K562 (cell line): ENCODE results near the gene RERGL. TPM values are rescaled to one million over a fixed set of nuclear protein-coding genes. Genes with fewer than 3 reads are reported as not detected.

Experiments
- CXXC5 ChIP-seq: fragments of 250-450 bp; sonication (Bioruptor Pico); IDR thresholded peaks from 2 replicates; pipeline ENCODE4 v1.8.0; 2022; ENCODE audit warnings: inconsistent platforms, mild to moderate bottlenecking, moderate library complexity
- GATAD2A ChIP-seq: fragments of 450-650 bp; IDR thresholded peaks from 2 replicates; pipeline ENCODE4 v1.6.1; 2017
- HDGF ChIP-seq: fragments of 450-650 bp; IDR thresholded peaks from 2 replicates; pipeline ENCODE4 v1.6.1; 2016
- HMG20B ChIP-seq: fragments of 250-450 bp; sonication (Bioruptor Pico); IDR thresholded peaks from 2 replicates; pipeline ENCODE4 v1.5.0; 2021; ENCODE audit warnings: mild to moderate bottlenecking
- TFAM ChIP-seq: fragments of 250-450 bp; sonication (Bioruptor Pico); conservative IDR thresholded peaks from 2 replicates; pipeline ENCODE4 v1.5.0; 2021; ENCODE audit warnings: mild to moderate bottlenecking, moderate library complexity
- ZBTB7A ChIP-seq: IDR thresholded peaks from 2 replicates; pipeline ENCODE4 v1.6.1; 2011; ENCODE audit warnings: low read depth, mild to moderate bottlenecking, low read length, moderate library complexity, borderline replicate concordance; ENCODE audit not compliant: control insufficient read depth
- ZNF121 ChIP-seq: sonication (generic); formaldehyde crosslinking; conservative IDR thresholded peaks from 2 replicates; pipeline ENCODE4 v1.8.0; 2022; ENCODE audit warnings: missing genetic modification reagents
- polyA plus RNA-seq, 8 experiments: library from polyadenylated mRNA; depleted of rRNA in 4 of 8; stranded (reverse) in 5 of 8; unstranded in 3 of 8; fragments of >200 nt; fragmentation: Nextera tagmentation in 2 of 8; fragmentation: Illumina TruSeq in 1 of 8; extraction: Ambion mirVana in 2 of 8; extraction: Trizol in 1 of 8; gene quantifications; 2 replicates each; pipeline versions ENCODE4 v1.2.1 to v1.2.3, GENCODE V29; 2011 to 2014; ENCODE audit warnings: inconsistent platforms in 1 of 8, missing spikeins in 1 of 8
- total RNA-seq, 7 experiments: library from RNA; depleted of rRNA in 6 of 7; stranded (reverse); fragments of >200 nt in 6 of 7; fragmentation: Illumina TruSeq in 2 of 7; extraction: Trizol in 2 of 7; gene quantifications; 2 replicates each; pipeline versions ENCODE4 v1.2.1 to v1.2.3, GENCODE V29; 2011 to 2021; ENCODE audit warnings: low replicate concordance in 1 of 7
- TF ChIP-seq, protein P1 (sequence below): sonication (generic); formaldehyde crosslinking; IDR thresholded peaks from 2 replicates; pipeline ENCODE4 v1.8.0; 2023; ENCODE audit warnings: missing genetic modification reagents, mild to moderate bottlenecking, borderline replicate concordance
- TF ChIP-seq, protein P2 (sequence below): fragments of 450-650 bp; IDR thresholded peaks from 2 replicates; pipeline ENCODE4 v1.6.1; 2016; ENCODE audit warnings: borderline replicate concordance
- TF ChIP-seq, protein P3 (sequence below): fragments of 200-400 bp; formaldehyde crosslinking; IDR thresholded peaks from 2 replicates; pipeline ENCODE4 v1.6.1; 2017; ENCODE audit warnings: mild to moderate bottlenecking, low read depth, low read length, moderate library complexity

RERGL gene
- total and polyA plus RNA-seq, 9 of the 15 experiments (the other 6 are each of a cell fraction or from before 2014, with no cell fraction given): 0.11 TPM; not detected in 8

DNA sequence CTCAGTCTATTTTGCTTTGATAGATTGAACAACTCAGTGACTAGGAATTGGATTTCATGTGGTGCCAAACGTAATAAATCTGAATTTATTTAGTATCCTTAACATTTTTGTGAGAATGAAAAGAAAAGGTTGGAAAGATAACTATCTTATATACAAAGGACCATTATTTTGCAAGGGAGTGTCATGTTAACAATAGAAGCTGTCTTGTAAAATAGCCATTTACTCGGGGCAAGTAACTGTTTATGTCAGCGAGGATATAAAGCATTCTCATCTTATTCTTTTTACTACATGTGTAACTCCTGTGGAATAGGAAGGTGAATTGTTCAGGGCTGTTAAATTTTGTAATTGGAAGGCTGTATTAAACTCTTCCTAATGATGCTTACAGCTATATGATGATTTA lies 5.9 kb downstream of the RERGL start (continued):
- TF ChIP-seq, protein P1, sequence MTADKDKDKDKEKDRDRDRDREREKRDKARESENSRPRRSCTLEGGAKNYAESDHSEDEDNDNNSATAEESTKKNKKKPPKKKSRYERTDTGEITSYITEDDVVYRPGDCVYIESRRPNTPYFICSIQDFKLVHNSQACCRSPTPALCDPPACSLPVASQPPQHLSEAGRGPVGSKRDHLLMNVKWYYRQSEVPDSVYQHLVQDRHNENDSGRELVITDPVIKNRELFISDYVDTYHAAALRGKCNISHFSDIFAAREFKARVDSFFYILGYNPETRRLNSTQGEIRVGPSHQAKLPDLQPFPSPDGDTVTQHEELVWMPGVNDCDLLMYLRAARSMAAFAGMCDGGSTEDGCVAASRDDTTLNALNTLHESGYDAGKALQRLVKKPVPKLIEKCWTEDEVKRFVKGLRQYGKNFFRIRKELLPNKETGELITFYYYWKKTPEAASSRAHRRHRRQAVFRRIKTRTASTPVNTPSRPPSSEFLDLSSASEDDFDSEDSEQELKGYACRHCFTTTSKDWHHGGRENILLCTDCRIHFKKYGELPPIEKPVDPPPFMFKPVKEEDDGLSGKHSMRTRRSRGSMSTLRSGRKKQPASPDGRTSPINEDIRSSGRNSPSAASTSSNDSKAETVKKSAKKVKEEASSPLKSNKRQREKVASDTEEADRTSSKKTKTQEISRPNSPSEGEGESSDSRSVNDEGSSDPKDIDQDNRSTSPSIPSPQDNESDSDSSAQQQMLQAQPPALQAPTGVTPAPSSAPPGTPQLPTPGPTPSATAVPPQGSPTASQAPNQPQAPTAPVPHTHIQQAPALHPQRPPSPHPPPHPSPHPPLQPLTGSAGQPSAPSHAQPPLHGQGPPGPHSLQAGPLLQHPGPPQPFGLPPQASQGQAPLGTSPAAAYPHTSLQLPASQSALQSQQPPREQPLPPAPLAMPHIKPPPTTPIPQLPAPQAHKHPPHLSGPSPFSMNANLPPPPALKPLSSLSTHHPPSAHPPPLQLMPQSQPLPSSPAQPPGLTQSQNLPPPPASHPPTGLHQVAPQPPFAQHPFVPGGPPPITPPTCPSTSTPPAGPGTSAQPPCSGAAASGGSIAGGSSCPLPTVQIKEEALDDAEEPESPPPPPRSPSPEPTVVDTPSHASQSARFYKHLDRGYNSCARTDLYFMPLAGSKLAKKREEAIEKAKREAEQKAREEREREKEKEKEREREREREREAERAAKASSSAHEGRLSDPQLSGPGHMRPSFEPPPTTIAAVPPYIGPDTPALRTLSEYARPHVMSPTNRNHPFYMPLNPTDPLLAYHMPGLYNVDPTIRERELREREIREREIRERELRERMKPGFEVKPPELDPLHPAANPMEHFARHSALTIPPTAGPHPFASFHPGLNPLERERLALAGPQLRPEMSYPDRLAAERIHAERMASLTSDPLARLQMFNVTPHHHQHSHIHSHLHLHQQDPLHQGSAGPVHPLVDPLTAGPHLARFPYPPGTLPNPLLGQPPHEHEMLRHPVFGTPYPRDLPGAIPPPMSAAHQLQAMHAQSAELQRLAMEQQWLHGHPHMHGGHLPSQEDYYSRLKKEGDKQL (CRISPR knock-in tag): no peak
- no peak for TF ChIP-seq HDGF
- TF ChIP-seq, protein P2, sequence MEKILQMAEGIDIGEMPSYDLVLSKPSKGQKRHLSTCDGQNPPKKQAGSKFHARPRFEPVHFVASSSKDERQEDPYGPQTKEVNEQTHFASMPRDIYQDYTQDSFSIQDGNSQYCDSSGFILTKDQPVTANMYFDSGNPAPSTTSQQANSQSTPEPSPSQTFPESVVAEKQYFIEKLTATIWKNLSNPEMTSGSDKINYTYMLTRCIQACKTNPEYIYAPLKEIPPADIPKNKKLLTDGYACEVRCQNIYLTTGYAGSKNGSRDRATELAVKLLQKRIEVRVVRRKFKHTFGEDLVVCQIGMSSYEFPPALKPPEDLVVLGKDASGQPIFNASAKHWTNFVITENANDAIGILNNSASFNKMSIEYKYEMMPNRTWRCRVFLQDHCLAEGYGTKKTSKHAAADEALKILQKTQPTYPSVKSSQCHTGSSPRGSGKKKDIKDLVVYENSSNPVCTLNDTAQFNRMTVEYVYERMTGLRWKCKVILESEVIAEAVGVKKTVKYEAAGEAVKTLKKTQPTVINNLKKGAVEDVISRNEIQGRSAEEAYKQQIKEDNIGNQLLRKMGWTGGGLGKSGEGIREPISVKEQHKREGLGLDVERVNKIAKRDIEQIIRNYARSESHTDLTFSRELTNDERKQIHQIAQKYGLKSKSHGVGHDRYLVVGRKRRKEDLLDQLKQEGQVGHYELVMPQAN: no peak
- no peak for TF ChIP-seq TFAM
- TF ChIP-seq, protein P3, sequence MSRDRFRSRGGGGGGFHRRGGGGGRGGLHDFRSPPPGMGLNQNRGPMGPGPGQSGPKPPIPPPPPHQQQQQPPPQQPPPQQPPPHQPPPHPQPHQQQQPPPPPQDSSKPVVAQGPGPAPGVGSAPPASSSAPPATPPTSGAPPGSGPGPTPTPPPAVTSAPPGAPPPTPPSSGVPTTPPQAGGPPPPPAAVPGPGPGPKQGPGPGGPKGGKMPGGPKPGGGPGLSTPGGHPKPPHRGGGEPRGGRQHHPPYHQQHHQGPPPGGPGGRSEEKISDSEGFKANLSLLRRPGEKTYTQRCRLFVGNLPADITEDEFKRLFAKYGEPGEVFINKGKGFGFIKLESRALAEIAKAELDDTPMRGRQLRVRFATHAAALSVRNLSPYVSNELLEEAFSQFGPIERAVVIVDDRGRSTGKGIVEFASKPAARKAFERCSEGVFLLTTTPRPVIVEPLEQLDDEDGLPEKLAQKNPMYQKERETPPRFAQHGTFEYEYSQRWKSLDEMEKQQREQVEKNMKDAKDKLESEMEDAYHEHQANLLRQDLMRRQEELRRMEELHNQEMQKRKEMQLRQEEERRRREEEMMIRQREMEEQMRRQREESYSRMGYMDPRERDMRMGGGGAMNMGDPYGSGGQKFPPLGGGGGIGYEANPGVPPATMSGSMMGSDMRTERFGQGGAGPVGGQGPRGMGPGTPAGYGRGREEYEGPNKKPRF: no peak
- TF ChIP-seq ZNF121 (CRISPR knock-in tag): no peak
- TF ChIP-seq GATAD2A: no peak
- no peak for TF ChIP-seq ZBTB7A
- TF ChIP-seq HMG20B: no peak
- TF ChIP-seq CXXC5 (CRISPR knock-in tag): no peak
